Sigmoid colon (tissue), 7 donors: ENCODE results near the gene FMNL2. TPM values are rescaled to one million over a fixed set of nuclear protein-coding genes. Genes with fewer than 3 reads are reported as not detected.

Source experiments
- DNase-seq: peaks from one replicate; pipeline ENCODE4 v3.0.0-alpha.2; 2019
- H3K27ac ChIP-seq, 4 donors: fragments of 200-600 bp; sonication (generic); one replicate each; pipeline ENCODE4 v1.5.1; 2016 to 2019; ENCODE audit warnings: mild to moderate bottlenecking in 1 of 4
- H3K27me3 ChIP-seq, 3 donors: fragments of 200-600 bp; sonication (generic); one replicate each; pipeline ENCODE4 v1.5.1; 2019; ENCODE audit warnings: mild to moderate bottlenecking in 1 of 3
- H3K36me3 ChIP-seq, 4 donors: fragments of 200-600 bp; sonication (generic); one replicate each; pipeline ENCODE4 v1.5.1; 2016 to 2019
- H3K4me1 ChIP-seq, 4 donors: fragments of 200-600 bp; sonication (generic); one replicate each; pipeline ENCODE4 v1.5.1; 2017 to 2019
- H3K4me3 ChIP-seq, 4 donors: fragments of 200-600 bp; sonication (generic); one replicate each; pipeline ENCODE4 v1.5.1; 2017 to 2019; ENCODE audit warnings: mild to moderate bottlenecking in 2 of 4, moderate library complexity in 1 of 4
- H3K9me3 ChIP-seq, 4 donors: fragments of 200-600 bp in 3 of 4; sonication (generic) in 3 of 4; one replicate each; pipeline versions ENCODE4 v1.5.1 to v1.6.1; 2013 to 2019
- EP300 ChIP-seq, 4 donors: sonication (generic); formaldehyde crosslinking; IDR thresholded peaks; one replicate each; pipeline ENCODE4 v1.6.1; 2017; ENCODE audit warnings: antibody characterized with exemption in 4 of 4
- POLR2A ChIP-seq, 2 donors: fragments of 450-650 bp; IDR thresholded peaks; one replicate each; pipeline ENCODE4 v1.6.1; 2016; ENCODE audit warnings: antibody characterized with exemption in 2 of 2, mild to moderate bottlenecking in 2 of 2, moderate library complexity in 2 of 2
- POLR2AphosphoS5 ChIP-seq, 4 donors: sonication (generic); formaldehyde crosslinking; IDR thresholded peaks; one replicate each; pipeline ENCODE4 v1.6.1; 2017; ENCODE audit warnings: antibody characterized with exemption in 4 of 4
- WGBS, 2 donors: extraction: QIAGEN DNeasy Blood & Tissue Kit; methylation state at CpG; one replicate each; pipeline ENCODE4 v1.1.7; 2013; 5-methylcytosine and 5-hydroxymethylcytosine counted together
- intact Hi-C: fragments of 100-400 bp; cut with DNase I; formaldehyde crosslinking; loops from one replicate; pipeline ENCODE4 v1.15.1; 2023
- polyA plus RNA-seq, 3 donors: library from polyadenylated mRNA; stranded (reverse); fragments of 200-250 nt; gene quantifications; one replicate each; pipeline ENCODE4 v1.2.3, GENCODE V29; 2013
- total RNA-seq, 4 donors: library from RNA; depleted of rRNA; stranded (reverse); fragments of >200 nt; gene quantifications; one replicate each; pipeline ENCODE4 v1.1.0, GENCODE V29; 2016
- TF ChIP-seq, protein P1 (sequence below), 4 experiments: fragments of 450-650 bp in 3 of 4; fragments of 200-600 bp in 1 of 4; IDR thresholded peaks; one replicate each; pipeline ENCODE4 v1.5.1; 2016 to 2019; ENCODE audit warnings: antibody characterized with exemption in 4 of 4, mild to moderate bottlenecking in 3 of 4, moderate library complexity in 2 of 4
- donor health status: healthy with polysubstance abuse.
- donor health status: Bipolar disorder and iron deficiency.
- donor health status: healthy.

FMNL2 gene
- total and polyA plus RNA-seq, 7 donors, result 9.4 to 30.5 (median 17.8) TPM

DNA sequence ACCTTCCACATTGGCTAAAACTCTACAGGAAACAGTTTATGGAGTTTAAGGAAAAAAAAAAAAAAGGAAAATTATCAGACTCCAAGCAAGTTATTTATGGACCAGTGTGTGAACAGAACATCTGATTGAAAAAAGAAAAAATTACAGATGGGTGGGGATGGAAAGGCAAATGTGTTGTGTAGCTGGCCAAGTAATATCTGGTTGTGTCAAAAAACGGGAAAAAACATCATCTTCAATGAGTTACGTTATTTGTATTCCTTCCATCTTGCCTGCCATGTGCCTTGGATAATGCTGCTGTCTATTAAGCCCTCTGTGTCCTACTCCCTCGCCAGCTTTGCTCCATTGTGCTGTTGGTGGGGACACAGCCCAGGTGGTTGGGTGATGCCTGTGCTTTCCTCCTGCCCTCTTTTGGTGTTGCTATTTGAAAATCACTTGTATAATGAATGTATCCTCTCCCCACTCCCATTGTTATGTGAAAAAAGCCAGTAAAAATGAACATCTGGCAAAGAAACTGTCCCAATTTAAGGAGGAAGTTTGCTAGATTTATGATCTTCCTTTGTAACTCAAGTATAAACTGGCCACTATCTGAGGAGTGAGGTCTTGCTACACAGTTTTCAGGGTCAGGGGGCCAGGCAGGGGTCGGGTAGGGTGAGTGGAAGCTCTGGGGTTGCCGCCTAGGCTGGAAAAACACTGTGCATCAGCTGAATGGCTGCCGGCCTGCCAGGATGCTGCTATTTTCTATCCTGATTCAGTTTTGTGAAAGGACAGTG, 155.9 kb downstream of the FMNL2 start:
- 41 to 51% methylated on average over 6 of the region's 6 CpGs for WGBS, 2 donors
- Histone ChIP-seq H3K4me1 (peaks cover 0 to 37% (median 22%) of the 10 kb centered on the region in 4 donors), H3K36me3 (no peaks in the 10 kb centered on the region), H3K27ac (peak overlapping the region; percentile 16 to 65 (median 55)), H3K27me3 (no peaks in the 10 kb centered on the region), H3K9me3 (no peaks in the 10 kb centered on the region), H3K4me3 (no peak overlapping the region)
- peak; percentile 78 for DNase-seq
- TF ChIP-seq, protein P1, sequence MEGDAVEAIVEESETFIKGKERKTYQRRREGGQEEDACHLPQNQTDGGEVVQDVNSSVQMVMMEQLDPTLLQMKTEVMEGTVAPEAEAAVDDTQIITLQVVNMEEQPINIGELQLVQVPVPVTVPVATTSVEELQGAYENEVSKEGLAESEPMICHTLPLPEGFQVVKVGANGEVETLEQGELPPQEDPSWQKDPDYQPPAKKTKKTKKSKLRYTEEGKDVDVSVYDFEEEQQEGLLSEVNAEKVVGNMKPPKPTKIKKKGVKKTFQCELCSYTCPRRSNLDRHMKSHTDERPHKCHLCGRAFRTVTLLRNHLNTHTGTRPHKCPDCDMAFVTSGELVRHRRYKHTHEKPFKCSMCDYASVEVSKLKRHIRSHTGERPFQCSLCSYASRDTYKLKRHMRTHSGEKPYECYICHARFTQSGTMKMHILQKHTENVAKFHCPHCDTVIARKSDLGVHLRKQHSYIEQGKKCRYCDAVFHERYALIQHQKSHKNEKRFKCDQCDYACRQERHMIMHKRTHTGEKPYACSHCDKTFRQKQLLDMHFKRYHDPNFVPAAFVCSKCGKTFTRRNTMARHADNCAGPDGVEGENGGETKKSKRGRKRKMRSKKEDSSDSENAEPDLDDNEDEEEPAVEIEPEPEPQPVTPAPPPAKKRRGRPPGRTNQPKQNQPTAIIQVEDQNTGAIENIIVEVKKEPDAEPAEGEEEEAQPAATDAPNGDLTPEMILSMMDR (IDR thresholded peaks at IDR 0.05), result no peak
- TF ChIP-seq POLR2AphosphoS5 (IDR thresholded peaks at IDR 0.05) (no peak), POLR2A (IDR thresholded peaks at IDR 0.05) (no peak), EP300 (IDR thresholded peaks at IDR 0.05) (no peak)
- intact Hi-C loops, result no loop called here

GRCh38 chr2:152492131-152492530, 157.2 kb downstream of the FMNL2 start:
- Histone ChIP-seq H3K27me3 (no peaks in the 10 kb centered on the region), H3K4me1 (peaks cover 0 to 27% (median 19%) of the 10 kb centered on the region in 4 donors), H3K36me3 (no peaks in the 10 kb centered on the region), H3K4me3 (no peak overlapping the region), H3K27ac (peak overlapping the region; percentile 6 to 65 (median 34)), H3K9me3 (no peaks in the 10 kb centered on the region)
- DNase-seq, result no peak
- WGBS, 2 donors, result 26 to 41% methylated on average over 5 of the region's 5 CpGs
- TF ChIP-seq POLR2A (IDR thresholded peaks at IDR 0.05) (no peak), POLR2AphosphoS5 (IDR thresholded peaks at IDR 0.05) (no peak), EP300 (IDR thresholded peaks at IDR 0.05) (no peak)
- TF ChIP-seq, protein P1 (IDR thresholded peaks at IDR 0.05), result no peak
- intact Hi-C loops, result no loop called here

GRCh38 chr2:152492911-152493310, 157.9 kb downstream of the FMNL2 start:
- H3K4me1 ChIP-seq, result peaks cover 0 to 28% (median 23%) of the 10 kb centered on the region in 4 donors

DNA sequence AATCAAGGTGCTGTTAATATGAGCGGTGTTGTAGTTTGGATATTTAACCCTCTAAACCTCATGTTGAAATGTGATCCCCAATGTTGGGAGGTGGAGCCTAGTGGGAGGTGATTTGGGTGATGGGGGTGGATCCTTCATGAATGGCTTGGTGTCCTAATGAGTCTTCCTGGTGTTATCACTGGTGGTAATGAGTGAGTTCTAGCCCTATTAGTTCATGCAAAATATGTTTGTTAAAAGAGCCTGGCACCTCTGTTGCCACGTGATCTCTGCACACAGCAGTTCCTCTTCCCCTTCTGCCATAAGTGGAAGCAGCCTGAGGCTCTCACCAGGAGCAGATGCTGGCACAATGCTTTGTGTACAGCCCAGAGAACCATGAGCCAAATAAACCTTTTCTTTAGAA, 158.4 kb downstream of the FMNL2 start:
- H3K36me3 ChIP-seq, result no peaks in the 10 kb centered on the region
- peaks cover 0 to 29% (median 26%) of the 10 kb centered on the region in 4 donors for H3K4me1 ChIP-seq
- no peaks in the 10 kb centered on the region for H3K27me3 ChIP-seq
- no peak for DNase-seq
- no peaks in the 10 kb centered on the region for H3K9me3 ChIP-seq
- no peak overlapping the region for H3K27ac ChIP-seq
- 78 to 89% methylated on average over 2 of the region's 2 CpGs for WGBS, 2 donors
- TF ChIP-seq EP300 (IDR thresholded peaks at IDR 0.05) (no peak), POLR2AphosphoS5 (IDR thresholded peaks at IDR 0.05) (no peak), POLR2A (IDR thresholded peaks at IDR 0.05) (no peak)
- TF ChIP-seq, protein P1 (IDR thresholded peaks at IDR 0.05), result no peak
- H3K4me3 ChIP-seq, result no peak overlapping the region
- intact Hi-C loops, result no loop called here

More at GRCh38 chr2:152492911-152493310, 157.9 kb downstream of the FMNL2 start:
- H3K27me3 ChIP-seq, result no peaks in the 10 kb centered on the region
- H3K9me3 ChIP-seq, result no peaks in the 10 kb centered on the region
- no peak for DNase-seq
- TF ChIP-seq, protein P1 (IDR thresholded peaks at IDR 0.05), result no peak
- no peak for TF ChIP-seq POLR2A (IDR thresholded peaks at IDR 0.05)
- TF ChIP-seq EP300 (IDR thresholded peaks at IDR 0.05), result no peak
- no peak for TF ChIP-seq POLR2AphosphoS5 (IDR thresholded peaks at IDR 0.05)
- peak overlapping the region in 1 of 4 donors; percentile 51 for H3K27ac ChIP-seq
- H3K36me3 ChIP-seq, result no peaks in the 10 kb centered on the region
- WGBS, 2 donors, result 48 to 88% methylated on average over 2 of the region's 2 CpGs
- no peak overlapping the region for H3K4me3 ChIP-seq
- intact Hi-C loops, result no loop called here
